PC-3 (cell line): ENCODE measurements around the gene INSL6.

ENCODE experiments used
- EZH2 ChIP-seq: fragments of 300-600 bp; sonication (generic); IDR thresholded peaks from one replicate; pipeline ENCODE4 v1.6.1; 2017; ENCODE audit warnings: antibody characterized with exemption, mild to moderate bottlenecking, low read length; ENCODE audit not compliant: unreplicated experiment
- TF ChIP-seq, protein P1 (sequence below): fragments of 300-600 bp; sonication (generic); conservative IDR thresholded peaks from 2 replicates; pipeline ENCODE4 v1.5.1; 2017; ENCODE audit warnings: antibody characterized with exemption, low read depth, mild to moderate bottlenecking, low read length

DNA sequence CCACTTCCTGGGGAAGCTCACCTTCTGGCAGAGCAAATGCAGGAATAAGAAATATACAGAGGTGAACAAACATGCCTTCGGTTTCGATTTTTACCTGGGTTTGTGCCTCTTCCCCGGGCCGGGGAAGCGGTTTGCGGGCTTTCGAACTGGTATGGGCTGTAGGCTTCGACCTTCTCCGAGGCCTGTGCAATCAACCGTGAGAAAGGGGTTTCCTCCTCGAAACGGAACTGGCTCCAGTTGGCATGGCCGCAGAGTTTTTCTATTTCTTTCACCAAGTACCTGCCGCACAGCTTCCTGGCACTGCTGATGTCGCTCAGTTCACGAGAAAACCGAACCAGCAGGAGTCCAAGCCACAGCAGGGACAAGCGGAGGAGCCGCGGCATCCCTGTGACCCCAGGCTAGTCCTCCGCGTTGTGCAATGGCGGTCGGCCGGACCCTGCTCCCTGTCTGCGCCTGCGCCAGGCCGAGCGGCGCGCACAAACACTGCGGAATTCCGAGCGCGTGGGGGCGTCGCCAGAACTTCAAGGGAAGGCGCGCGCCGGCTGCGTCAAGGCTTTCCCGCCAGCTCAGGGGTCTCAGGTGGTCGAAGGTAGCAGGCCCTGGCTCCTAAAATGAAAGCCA, at the start of gene INSL6:
- no peak for TF ChIP-seq EZH2
- TF ChIP-seq, protein P1, sequence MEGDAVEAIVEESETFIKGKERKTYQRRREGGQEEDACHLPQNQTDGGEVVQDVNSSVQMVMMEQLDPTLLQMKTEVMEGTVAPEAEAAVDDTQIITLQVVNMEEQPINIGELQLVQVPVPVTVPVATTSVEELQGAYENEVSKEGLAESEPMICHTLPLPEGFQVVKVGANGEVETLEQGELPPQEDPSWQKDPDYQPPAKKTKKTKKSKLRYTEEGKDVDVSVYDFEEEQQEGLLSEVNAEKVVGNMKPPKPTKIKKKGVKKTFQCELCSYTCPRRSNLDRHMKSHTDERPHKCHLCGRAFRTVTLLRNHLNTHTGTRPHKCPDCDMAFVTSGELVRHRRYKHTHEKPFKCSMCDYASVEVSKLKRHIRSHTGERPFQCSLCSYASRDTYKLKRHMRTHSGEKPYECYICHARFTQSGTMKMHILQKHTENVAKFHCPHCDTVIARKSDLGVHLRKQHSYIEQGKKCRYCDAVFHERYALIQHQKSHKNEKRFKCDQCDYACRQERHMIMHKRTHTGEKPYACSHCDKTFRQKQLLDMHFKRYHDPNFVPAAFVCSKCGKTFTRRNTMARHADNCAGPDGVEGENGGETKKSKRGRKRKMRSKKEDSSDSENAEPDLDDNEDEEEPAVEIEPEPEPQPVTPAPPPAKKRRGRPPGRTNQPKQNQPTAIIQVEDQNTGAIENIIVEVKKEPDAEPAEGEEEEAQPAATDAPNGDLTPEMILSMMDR: no peak
